Breast epithelium (tissue), 3 donors: ENCODE data around the gene LHPP.

Experiments used
- CTCF ChIP-seq, 3 donors: fragments of 450-650 bp; IDR thresholded peaks; one replicate each; pipeline ENCODE4 v1.5.1; 2016 to 2017; ENCODE audit warnings: antibody characterized with exemption in 3 of 3, mild to moderate bottlenecking in 3 of 3, moderate library complexity in 3 of 3
- POLR2A ChIP-seq: fragments of 450-650 bp; IDR thresholded peaks from one replicate; pipeline ENCODE4 v1.6.1; 2016; ENCODE audit warnings: antibody characterized with exemption, mild to moderate bottlenecking, moderate library complexity
- POLR2AphosphoS5 ChIP-seq, 3 donors: sonication (generic); formaldehyde crosslinking; IDR thresholded peaks; one replicate each; pipeline ENCODE4 v1.6.1; 2017; ENCODE audit warnings: antibody characterized with exemption in 3 of 3

DNA sequence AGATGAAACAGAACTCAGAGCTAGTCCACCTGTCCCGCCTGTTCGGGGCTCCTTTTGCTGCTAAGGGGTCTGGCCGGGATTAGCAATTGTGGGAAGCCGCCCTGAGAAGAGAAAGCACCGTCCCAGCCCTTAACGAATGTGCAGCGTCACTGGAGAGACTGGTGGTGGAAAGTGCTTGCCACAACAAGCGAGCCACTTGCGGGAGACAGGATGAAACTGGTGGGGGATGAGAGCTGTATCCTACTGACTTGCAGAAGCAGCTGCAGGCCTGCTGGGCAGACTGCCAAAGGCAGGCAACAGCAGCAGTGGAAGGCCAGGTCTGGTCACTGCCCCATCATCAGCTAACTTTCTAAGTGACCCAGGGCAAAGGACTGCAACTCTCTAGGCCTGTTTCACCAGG lies 187.1 kb downstream of the LHPP start:
- TF ChIP-seq CTCF (IDR thresholded peaks at IDR 0.05) (no peak), POLR2AphosphoS5 (IDR thresholded peaks at IDR 0.05) (no peak), POLR2A (no peak)
